ENCODE measurements around the gene SELENOM. TPM values are rescaled to one million over a fixed set of nuclear protein-coding genes. Genes with fewer than 3 reads are reported as not detected.
"Not testable (repeated sequence)": the region's sequence is repeated elsewhere in the genome, so short reads cannot be mapped to it uniquely, and the experiment has no call there.

The SELENOM gene
- total RNA-seq, 1 donor from 2014 or later = 48.2 TPM

- ATAC-seq = no peak
- intact Hi-C loops (cut with DNase I) = loop anchor here (2.0 kb wide), 1 partner anchor 23 kb away; no protein-coding TSS in a partner anchor
- peak; percentile 2 for DNase-seq (ENCODE audit: missing footprints)
These were observed 10.9 kb upstream of the SELENOM start for GRCh38 chr22:31118046-31118820.

- intact Hi-C loops (cut with DNase I); ATAC-seq; DNase-seq (ENCODE audit: missing footprints): not testable (repeated sequence)
These were observed 5.3 kb upstream of the SELENOM start for GRCh38 chr22:31112547-31113091.

- DNase-seq (ENCODE audit: missing footprints) (no peak), ATAC-seq (no peak)
- intact Hi-C loops (cut with DNase I) = loop anchor here (1.0 to 2.0 kb wide), 2 partner anchors 19 to 41 kb away; no protein-coding TSS in a partner anchor
These were observed 488 bp upstream of the SELENOM start for GRCh38 chr22:31107894-31108218.

GRCh38 chr22:31106731-31107177 is 614 bp downstream of the SELENOM start:
- intact Hi-C loops (cut with DNase I) = loop anchor here (1.0 to 2.0 kb wide), 2 partner anchors 18 to 43 kb away; no protein-coding TSS in a partner anchor
- peak; percentile 8 for ATAC-seq
- DNase-seq (ENCODE audit: missing footprints) = peak; percentile 55

- DNase-seq (ENCODE audit: missing footprints) (no peak), ATAC-seq (no peak)
- intact Hi-C loops (cut with DNase I) = loop anchor here (2.0 kb wide), 1 partner anchor 17 kb away; no protein-coding TSS in a partner anchor
These were observed 1.3 kb downstream of the SELENOM start for GRCh38 chr22:31106001-31106571.

- ATAC-seq (no peak), DNase-seq (ENCODE audit: missing footprints) (no peak)
- intact Hi-C loops (cut with DNase I) = no loop called here
These were observed 2.0 kb downstream of the SELENOM start for GRCh38 chr22:31105282-31105929.

GRCh38 chr22:31104869-31105268 is 2.5 kb downstream of the SELENOM start:
- ATAC-seq (no peak), DNase-seq (ENCODE audit: missing footprints) (peak; percentile 64)
- intact Hi-C loops (cut with DNase I) = no loop called here

GRCh38 chr22:31103899-31104694 is 3.3 kb downstream of the SELENOM start:
- no peak for ATAC-seq
- DNase-seq (ENCODE audit: missing footprints) = peak; percentile 67
- intact Hi-C loops (cut with DNase I) = no loop called here

- intact Hi-C loops (cut with DNase I) = no loop called here
- ATAC-seq (no peak), DNase-seq (ENCODE audit: missing footprints) (no peak)
These were observed 4.3 kb downstream of the SELENOM start for GRCh38 chr22:31103111-31103510.

- ATAC-seq (peak; percentile 61), DNase-seq (ENCODE audit: missing footprints) (peak; percentile 86)
- intact Hi-C loops (cut with DNase I) = no loop called here
These were observed 4.8 kb downstream of the SELENOM start for GRCh38 chr22:31102441-31103081.

GRCh38 chr22:31100762-31101525 is 6.4 kb downstream of the SELENOM start:
- DNase-seq (ENCODE audit: missing footprints) = peak; percentile 50

GRCh38 chr22:31099841-31100761 is 7.3 kb downstream of the SELENOM start:
- no peak for ATAC-seq
- DNase-seq (ENCODE audit: missing footprints) = peak; percentile 72
- intact Hi-C loops (cut with DNase I) = no loop called here

More at GRCh38 chr22:31100762-31101525, 6.4 kb downstream of the SELENOM start:
- no peak for ATAC-seq
- intact Hi-C loops (cut with DNase I) = no loop called here

- ATAC-seq = no peak
- DNase-seq (ENCODE audit: missing footprints) = peak; percentile 22
- intact Hi-C loops (cut with DNase I) = no loop called here
These were observed 8.0 kb downstream of the SELENOM start for GRCh38 chr22:31099386-31099785.

- ATAC-seq = no peak
- intact Hi-C loops (cut with DNase I) = no loop called here
- DNase-seq (ENCODE audit: missing footprints) = peak; percentile 74
These were observed 8.7 kb downstream of the SELENOM start for GRCh38 chr22:31098632-31099110.

GRCh38 chr22:31097941-31098631 is 9.3 kb downstream of the SELENOM start:
- intact Hi-C loops (cut with DNase I) = no loop called here
- DNase-seq (ENCODE audit: missing footprints) (peak; percentile 46), ATAC-seq (no peak)

- intact Hi-C loops (cut with DNase I); ATAC-seq; DNase-seq (ENCODE audit: missing footprints): not testable (repeated sequence)
These were observed 9.8 kb downstream of the SELENOM start for GRCh38 chr22:31097539-31097938.
